Mammary epithelial cell (primary cell): ENCODE results near the gene PPP6R1.

ENCODE experiments used
- CTCF ChIP-seq, 2 donors: IDR thresholded peaks in 1 of 2; conservative IDR thresholded peaks in 1 of 2; 2 replicates each; pipeline ENCODE4 v1.5.1; 2011 to 2012; ENCODE audit warnings: inconsistent platforms in 2 of 2, low read length in 2 of 2, mild to moderate bottlenecking in 2 of 2, control low read depth in 1 of 2, low read depth in 1 of 2; ENCODE audit not compliant: insufficient read depth in 1 of 2; ENCODE audit errors: extremely low read depth in 1 of 2
- EZH2 ChIP-seq: IDR thresholded peaks from 2 replicates; pipeline ENCODE4 v1.6.1; 2012; ENCODE audit warnings: low read length, inconsistent platforms, borderline replicate concordance

- TF ChIP-seq CTCF (conservative IDR thresholded peaks at IDR 0.05 in 1 of 2, IDR thresholded peaks at IDR 0.05 in 1 of 2; ENCODE audit: extremely low read depth in 1 of 2, insufficient read depth in 1 of 2, low read depth in 1 of 2, low read length in 2 of 2) = no peak
- no peak for TF ChIP-seq EZH2
These were observed 61.3 kb downstream of the PPP6R1 start for GRCh38 chr19:55197528-55197927.
